GM12873 (cell line): ENCODE data around the gene AMH.

Experiments used
- CTCF ChIP-seq: IDR thresholded peaks from 2 replicates; pipeline ENCODE4 v1.5.1; 2012; ENCODE audit warnings: low read depth, mild to moderate bottlenecking, moderate library complexity, low read length, control low read depth; ENCODE audit not compliant: insufficient read depth; ENCODE audit errors: missing control alignments

Gene AMH

DNA sequence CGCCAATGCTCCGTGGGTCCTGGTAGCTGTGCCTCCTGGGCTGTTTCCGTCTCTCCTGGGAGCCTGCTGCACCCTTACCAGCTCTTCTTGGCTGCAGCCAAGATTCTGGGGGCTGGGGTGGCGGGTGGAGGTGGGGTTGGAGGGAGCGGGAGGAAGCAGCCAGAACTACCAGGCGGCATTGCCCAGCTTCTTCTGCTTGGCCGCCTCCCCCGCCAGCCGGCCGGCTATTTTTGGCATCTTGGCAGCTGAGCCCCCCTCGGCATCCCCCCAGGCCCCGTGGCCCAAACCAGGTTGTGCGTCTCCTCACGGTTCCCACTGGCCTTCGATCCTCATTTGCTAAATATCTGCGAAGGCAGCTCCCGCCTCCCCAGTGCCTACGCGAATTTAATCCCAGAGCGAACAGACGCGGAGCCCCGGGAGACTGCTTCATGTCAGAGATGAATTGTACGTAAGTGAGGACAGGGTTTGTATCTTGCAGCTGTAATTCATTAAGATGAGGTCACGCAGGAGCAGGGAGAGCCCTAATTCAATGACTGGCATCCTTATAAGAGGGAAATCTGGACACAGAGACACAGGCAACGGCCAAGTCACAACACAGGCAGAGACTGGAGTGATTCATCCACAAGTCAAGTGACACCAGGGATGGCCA lies 45.7 kb downstream of the AMH start:
- TF ChIP-seq CTCF = no peak

DNA sequence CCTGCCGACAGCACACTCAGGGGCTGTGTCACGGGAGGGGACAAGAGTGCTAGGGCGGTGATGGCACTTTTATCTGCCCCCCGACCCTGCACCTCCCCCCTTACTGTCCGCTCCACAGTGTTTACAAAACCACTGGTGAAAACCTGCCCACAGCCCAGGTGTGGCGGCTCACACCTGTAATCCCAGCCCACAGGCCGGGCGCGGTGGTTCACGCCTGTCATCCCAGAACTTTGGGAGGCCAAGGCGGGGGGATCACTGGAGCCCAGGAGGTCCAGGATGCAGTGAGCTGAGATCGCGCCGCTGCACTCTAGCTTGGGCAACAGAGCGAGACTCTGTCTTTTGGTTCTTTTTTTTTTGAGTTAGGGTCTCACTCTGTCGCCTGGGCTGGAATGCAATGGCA lies 47.0 kb downstream of the AMH start:
- TF ChIP-seq CTCF = no peak

- TF ChIP-seq CTCF = no peak
These were observed 51.4 kb downstream of the AMH start for GRCh38 chr19:2300533-2300932.
